Midbrain (tissue), 1 donor: ENCODE data around the gene SVOPL.

Experiments
- DNase-seq: peaks from one replicate; lab custom pipeline; 2025; lab: John Stamatoyannopoulos, UW

Gene SVOPL

GRCh38 chr7:138608275-138608674, 92.9 kb downstream of the SVOPL start:
- no peak for DNase-seq

- DNase-seq: no peak
These were observed 93.7 kb downstream of the SVOPL start for GRCh38 chr7:138607216-138608126.

- DNase-seq: no peak
These were observed 94.9 kb downstream of the SVOPL start for GRCh38 chr7:138606236-138606635.

GRCh38 chr7:138603549-138604318, 97.4 kb downstream of the SVOPL start:
- no peak for DNase-seq

- no peak for DNase-seq
These were observed 98.7 kb downstream of the SVOPL start for GRCh38 chr7:138602451-138602850.

GRCh38 chr7:138595454-138595853, 105.7 kb downstream of the SVOPL start:
- no peak for DNase-seq

GRCh38 chr7:138590154-138590553, 111.0 kb downstream of the SVOPL start:
- no peak for DNase-seq

GRCh38 chr7:138588986-138589385, 112.2 kb downstream of the SVOPL start:
- DNase-seq: no peak

GRCh38 chr7:138587485-138587884, 113.7 kb downstream of the SVOPL start:
- no peak for DNase-seq

- DNase-seq: no peak
These were observed 115.7 kb downstream of the SVOPL start for GRCh38 chr7:138585283-138585993.

GRCh38 chr7:138584696-138585095, 116.5 kb downstream of the SVOPL start:
- no peak for DNase-seq

- DNase-seq: no peak
These were observed 116.9 kb downstream of the SVOPL start for GRCh38 chr7:138584283-138584682.

GRCh38 chr7:138581065-138581464, 120.1 kb downstream of the SVOPL start:
- DNase-seq: no peak

GRCh38 chr7:138579671-138580070, 121.5 kb downstream of the SVOPL start:
- no peak for DNase-seq

- DNase-seq: no peak
These were observed 122.0 kb downstream of the SVOPL start for GRCh38 chr7:138579136-138579535.

GRCh38 chr7:138575897-138576428, 125.2 kb downstream of the SVOPL start:
- no peak for DNase-seq

- DNase-seq: no peak
These were observed 127.4 kb downstream of the SVOPL start for GRCh38 chr7:138573741-138574140.

- no peak for DNase-seq
These were observed 130.4 kb downstream of the SVOPL start for GRCh38 chr7:138570715-138571114.

- DNase-seq: no peak
These were observed 131.7 kb downstream of the SVOPL start for GRCh38 chr7:138569418-138569817.

- no peak for DNase-seq
These were observed 132.5 kb downstream of the SVOPL start for GRCh38 chr7:138568655-138569054.

- no peak for DNase-seq
These were observed 135.6 kb downstream of the SVOPL start for GRCh38 chr7:138565451-138566114.

GRCh38 chr7:138565071-138565450, 136.1 kb downstream of the SVOPL start:
- no peak for DNase-seq
